Fibroblast of skin of right biceps (primary cell): ENCODE measurements around the gene ANKRD60.

Experiments used
- DNase-seq: peaks from one replicate; pipeline ENCODE4 v3.0.0-alpha.2; 2013

Gene ANKRD60

DNA sequence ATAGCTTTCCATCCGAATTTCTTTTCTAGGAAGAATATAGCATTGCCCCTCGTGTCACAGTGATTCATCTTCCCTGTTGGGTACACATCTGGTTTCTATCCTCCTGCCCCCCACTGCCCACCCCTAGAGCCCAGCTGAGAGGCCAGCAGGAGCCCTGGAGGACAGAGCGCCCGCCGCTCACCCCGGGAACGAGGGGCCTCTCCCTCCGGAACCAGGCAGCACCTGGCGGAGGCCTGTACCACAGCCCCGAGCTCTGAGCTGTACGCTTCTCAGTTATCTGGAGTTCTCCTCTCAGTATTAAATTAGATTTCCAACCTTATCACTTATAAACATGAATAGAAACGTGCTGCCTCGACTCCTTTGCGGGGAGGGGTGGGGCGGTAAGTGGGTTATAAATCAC is 6.0 kb downstream of the ANKRD60 start:
- no peak for DNase-seq

DNA sequence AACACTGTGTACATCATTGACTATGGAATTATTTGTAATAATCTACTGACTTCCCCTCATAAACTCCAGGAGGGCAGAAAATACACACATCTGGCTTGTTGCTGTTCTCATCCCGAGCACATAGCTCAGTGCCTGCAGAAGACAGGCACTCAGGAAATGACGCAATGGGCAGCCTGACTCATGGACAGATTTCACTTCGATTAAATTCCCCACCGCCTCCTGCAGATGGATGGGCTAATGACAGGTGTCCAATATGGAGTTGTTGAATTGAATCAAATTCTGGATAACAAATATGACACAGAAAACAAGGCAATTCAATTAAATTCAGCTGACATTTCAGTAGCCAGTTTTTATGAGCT is 9.1 kb downstream of the ANKRD60 start:
- peak; percentile 83 for DNase-seq

- no peak for DNase-seq
Measured at GRCh38 chr20:58218665-58219341, 9.7 kb downstream of the ANKRD60 start.

- DNase-seq, result no peak
Measured at GRCh38 chr20:58216334-58216733, 12.1 kb downstream of the ANKRD60 start.

- no peak for DNase-seq
Measured at GRCh38 chr20:58215116-58215515, 13.3 kb downstream of the ANKRD60 start.

DNA sequence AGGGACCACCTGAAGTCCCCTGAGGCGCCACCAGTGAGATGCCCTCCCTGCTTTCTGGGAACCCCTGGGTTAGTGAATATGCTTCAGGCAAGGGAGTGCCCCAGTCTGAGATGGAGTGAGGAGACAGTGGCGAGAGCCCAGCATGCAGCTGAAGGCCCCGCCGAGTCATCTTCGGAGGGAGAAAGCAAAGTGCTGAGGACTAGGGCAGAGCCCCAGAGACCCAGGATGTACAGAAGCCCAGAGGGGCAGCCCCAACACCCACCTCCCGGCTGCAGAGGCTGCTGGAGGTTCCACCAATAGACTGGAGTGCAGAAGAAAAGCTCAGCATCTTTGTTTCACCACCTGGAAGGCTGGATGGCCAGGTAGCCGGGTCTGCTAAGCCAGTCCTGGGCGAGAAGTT is 14.1 kb downstream of the ANKRD60 start:
- DNase-seq, result no peak

- DNase-seq, result no peak
Measured at GRCh38 chr20:58213716-58214115, 14.7 kb downstream of the ANKRD60 start.

DNA sequence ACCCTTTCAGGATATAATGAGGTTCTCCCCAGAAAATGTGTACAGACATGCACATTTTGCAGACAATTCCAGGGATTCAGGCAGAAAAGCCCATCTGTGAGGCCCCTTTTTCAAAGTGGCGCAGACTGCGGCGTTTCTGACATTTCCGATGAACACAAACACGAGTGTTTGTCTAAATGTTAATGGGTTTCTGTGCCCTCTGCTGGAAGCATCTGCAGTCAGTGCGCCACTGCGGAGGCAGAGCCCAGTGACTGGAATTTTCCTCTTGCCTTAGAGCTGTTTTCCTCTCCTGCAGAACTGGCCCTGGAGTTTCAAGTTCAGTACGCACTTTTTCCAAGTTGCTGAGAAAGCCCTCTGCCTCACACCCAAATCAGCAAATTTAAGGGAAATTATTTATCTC is 15.3 kb downstream of the ANKRD60 start:
- DNase-seq, result no peak

DNA sequence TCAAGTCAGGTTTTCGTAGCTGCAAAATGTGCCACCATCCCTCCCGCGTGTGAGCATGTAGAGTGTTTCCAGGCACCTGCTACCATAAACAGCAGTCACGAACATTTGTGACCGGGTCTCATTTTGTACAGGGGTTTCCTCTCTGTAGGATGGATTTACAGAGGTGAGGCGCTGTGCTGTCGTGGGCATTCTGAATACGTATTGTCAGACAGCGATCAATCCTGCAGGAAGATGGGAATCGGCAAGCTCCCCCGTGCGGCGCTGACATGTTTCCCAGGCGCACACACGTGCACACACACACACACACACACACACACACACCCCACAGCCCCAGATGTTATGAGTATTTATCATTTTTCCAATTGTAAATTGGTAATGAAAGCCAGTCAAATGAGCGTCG is 15.8 kb downstream of the ANKRD60 start:
- DNase-seq, result no peak

GRCh38 chr20:58210398-58210747 is 18.1 kb downstream of the ANKRD60 start:
- no peak for DNase-seq

DNA sequence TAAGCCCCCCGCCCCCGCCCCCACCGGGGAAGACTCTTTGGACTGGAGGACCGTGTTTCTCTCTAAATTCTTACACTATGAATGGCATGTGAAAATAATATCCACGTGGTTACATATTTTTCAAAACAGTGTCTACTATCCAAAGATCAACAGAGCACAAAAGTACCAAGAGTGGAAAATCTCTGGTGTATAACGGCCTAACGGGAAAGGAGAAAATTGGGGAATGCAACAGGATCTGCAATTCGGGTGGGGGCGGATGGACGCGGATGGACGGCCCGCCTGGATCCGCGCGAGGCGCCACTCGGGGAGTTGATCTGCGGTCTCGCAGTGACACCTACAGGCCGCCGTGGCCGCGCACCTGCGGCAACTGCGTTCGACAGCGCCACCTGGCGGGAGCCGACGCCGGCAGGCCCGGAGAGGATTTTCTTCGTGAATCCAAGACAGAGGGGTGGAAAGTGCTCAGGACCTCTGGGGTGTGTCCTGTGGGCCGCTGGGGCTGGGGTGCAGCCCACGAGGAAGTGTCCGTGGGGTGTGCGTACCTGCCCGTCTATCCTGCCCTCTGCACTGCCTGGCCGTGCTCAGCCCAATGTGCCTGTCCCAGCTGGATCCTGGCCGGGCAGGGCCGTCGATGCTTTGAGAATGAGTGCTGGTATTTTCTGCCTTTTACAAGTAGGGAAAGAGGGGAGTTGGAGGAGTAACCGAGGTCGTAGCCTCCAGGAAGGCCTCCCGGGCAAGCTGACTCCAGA is 18.6 kb downstream of the ANKRD60 start:
- peak; percentile 60 for DNase-seq

DNA sequence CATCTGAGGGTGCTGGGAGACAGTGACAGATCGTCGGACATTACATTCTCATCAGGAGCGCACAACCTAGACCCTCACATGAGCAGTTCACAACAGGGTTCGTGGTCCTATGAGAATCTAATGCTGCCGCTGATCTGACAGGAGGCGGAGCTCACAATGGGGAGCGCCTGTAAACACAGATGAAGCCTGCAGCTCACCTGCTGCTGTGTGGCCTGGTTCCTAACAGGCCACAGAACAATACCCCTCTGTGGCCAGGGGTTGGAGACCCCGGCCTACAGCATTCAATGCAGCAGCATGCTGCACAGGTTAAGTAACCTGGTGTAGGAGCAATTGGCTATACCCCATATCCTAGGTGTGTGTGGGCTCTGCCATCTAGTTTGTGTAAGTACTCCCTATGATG is 19.5 kb downstream of the ANKRD60 start:
- DNase-seq, result no peak

DNA sequence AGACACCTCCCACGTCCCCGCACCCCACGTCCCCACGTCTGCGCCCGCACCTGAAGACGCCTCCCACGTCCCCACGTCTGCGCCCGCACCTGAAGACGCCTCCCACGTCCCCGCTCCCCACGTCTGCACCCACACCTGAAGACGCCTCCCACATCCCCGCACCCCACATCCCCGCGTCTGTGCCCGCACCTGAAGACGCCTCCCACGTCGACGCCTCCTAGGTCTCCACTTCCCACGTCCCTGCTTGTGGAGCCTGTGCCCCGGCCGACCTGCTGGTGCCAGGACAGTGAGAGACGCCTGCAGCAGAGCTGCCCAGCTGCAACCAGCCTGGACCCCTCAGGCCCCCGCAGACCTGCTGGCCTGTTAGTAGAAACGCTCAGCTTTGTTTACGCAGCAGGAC is 22.6 kb downstream of the ANKRD60 start:
- no peak for DNase-seq

GRCh38 chr20:58202044-58202443 is 26.4 kb downstream of the ANKRD60 start:
- peak; percentile 43 for DNase-seq

- no peak for DNase-seq
Measured at GRCh38 chr20:58201616-58202015, 26.8 kb downstream of the ANKRD60 start.

GRCh38 chr20:58199469-58199868 is 29.0 kb downstream of the ANKRD60 start:
- DNase-seq, result no peak

DNA sequence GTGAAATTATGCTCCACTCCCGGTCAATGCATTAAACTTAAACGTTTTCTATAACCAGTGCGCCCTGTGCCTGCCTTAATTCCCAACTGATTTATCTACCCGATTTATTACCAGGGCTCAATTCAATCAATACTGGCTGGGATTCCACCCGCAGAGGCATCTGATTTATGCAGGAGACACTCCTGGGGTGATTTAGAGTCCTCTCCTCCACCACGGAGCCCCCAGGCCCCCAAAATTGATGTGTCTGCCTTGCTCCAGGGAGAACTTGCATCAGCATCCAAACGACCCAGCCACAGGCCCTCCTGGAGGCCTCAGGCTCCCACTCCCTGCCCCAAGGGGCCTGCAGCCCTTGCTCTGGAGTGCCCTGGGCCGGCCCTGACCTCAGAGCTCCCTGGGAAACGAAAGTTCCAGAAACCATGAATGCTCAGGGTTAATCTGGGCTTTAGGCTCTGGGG is 29.5 kb downstream of the ANKRD60 start:
- no peak for DNase-seq

GRCh38 chr20:58198384-58198783 is 30.1 kb downstream of the ANKRD60 start:
- DNase-seq, result no peak

GRCh38 chr20:58197185-58197469 is 31.3 kb downstream of the ANKRD60 start:
- DNase-seq, result no peak

GRCh38 chr20:58196402-58197184 is 31.9 kb downstream of the ANKRD60 start:
- no peak for DNase-seq

- DNase-seq, result no peak
Measured at GRCh38 chr20:58195047-58195446, 33.4 kb downstream of the ANKRD60 start.

- no peak for DNase-seq
Measured at GRCh38 chr20:58194175-58194791, 34.2 kb downstream of the ANKRD60 start.

- no peak for DNase-seq
Measured at GRCh38 chr20:58192567-58192966, 35.9 kb downstream of the ANKRD60 start.

- no peak for DNase-seq
Measured at GRCh38 chr20:58192065-58192464, 36.4 kb downstream of the ANKRD60 start.
